GM13977 (cell line): Measurements from ENCODE around the gene SERPING1.

ENCODE experiments used
- DNase-seq: peaks from one replicate; pipeline ENCODE4 v3.0.0; 2012; ENCODE audit warnings: low spot score
- in situ Hi-C: fragments of 300-500 bp; cut with MboI; formaldehyde crosslinking; loops from one replicate; pipeline ENCODE4 v1.12.0; 2022; ENCODE audit warnings: low sequenced_read_pairs, low pct_unique_long_range_greater_than_20kb, mixed read lengths, inconsistent platforms; ENCODE audit not compliant: unreplicated experiment
- TF ChIP-seq, protein P1 (sequence below): IDR thresholded peaks from 2 replicates; pipeline ENCODE4 v1.5.1; 2012; ENCODE audit warnings: mild to moderate bottlenecking, control low read depth; ENCODE audit not compliant: insufficient read depth; ENCODE audit errors: extremely low read depth, missing control alignments

Gene SERPING1

DNA sequence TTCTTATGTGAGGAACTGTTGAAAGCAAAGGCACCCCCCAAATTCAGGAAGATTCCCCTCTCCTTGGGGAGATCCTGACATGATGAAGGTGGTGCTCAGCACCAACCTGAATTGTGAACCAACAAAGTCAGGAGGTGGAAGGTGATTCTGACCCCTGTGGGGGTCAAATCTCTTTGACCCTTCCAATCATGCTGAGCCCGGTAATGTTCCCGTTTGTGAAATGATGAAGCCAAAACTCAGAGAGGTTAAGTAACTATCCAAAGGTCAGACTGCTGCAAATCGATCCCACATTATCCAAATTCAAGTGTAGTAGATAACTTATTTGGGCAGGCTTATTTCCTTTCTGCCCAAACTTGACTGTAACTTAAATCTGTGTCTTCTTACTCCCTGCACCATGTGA lies 19.1 kb downstream of the SERPING1 start:
- no peak for DNase-seq
- in situ Hi-C loops = no loop called here
- TF ChIP-seq, protein P1, sequence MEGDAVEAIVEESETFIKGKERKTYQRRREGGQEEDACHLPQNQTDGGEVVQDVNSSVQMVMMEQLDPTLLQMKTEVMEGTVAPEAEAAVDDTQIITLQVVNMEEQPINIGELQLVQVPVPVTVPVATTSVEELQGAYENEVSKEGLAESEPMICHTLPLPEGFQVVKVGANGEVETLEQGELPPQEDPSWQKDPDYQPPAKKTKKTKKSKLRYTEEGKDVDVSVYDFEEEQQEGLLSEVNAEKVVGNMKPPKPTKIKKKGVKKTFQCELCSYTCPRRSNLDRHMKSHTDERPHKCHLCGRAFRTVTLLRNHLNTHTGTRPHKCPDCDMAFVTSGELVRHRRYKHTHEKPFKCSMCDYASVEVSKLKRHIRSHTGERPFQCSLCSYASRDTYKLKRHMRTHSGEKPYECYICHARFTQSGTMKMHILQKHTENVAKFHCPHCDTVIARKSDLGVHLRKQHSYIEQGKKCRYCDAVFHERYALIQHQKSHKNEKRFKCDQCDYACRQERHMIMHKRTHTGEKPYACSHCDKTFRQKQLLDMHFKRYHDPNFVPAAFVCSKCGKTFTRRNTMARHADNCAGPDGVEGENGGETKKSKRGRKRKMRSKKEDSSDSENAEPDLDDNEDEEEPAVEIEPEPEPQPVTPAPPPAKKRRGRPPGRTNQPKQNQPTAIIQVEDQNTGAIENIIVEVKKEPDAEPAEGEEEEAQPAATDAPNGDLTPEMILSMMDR = no peak

DNA sequence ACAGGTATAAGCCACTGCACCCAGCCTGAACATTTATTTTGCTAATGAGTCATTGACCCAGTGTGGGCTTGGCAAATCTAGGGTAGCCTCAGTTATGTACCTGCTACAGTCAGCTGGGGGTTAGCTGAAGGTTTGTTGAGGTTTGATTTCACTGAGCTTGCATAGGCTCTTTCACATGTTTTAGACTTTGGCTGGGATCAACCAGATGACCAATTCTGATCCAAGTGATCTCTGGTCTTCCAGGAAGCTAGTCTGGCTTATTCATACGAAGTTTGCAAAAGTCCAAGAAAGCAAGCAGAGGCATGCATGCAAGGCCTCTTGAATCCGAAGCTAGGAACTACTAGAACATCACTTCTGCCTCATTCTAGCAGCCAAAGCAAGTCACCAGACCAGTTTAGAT lies 21.0 kb downstream of the SERPING1 start:
- TF ChIP-seq, protein P1 = no peak
- in situ Hi-C loops = no loop called here
- no peak for DNase-seq

DNA sequence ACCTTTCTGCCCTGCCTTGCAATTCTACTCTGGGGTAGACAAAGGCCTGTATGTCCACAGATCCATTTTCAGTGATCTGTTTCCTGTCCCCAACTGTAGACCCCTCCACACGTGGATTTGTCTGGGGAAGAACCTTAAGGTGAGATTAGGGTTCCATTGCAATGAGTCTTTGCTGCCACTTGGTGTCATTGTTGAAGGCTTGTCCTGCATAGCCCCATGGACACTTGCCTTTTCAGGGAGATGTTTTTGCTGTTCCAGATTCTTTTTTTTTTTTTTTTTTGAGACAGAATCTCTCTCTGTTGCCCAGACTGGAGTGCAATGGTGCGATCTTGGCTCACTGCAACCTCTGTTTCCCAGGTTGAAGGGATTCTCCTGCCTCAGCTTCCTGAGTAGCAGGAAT lies 21.8 kb downstream of the SERPING1 start:
- no peak for DNase-seq
- in situ Hi-C loops = no loop called here
- TF ChIP-seq, protein P1 = no peak

DNA sequence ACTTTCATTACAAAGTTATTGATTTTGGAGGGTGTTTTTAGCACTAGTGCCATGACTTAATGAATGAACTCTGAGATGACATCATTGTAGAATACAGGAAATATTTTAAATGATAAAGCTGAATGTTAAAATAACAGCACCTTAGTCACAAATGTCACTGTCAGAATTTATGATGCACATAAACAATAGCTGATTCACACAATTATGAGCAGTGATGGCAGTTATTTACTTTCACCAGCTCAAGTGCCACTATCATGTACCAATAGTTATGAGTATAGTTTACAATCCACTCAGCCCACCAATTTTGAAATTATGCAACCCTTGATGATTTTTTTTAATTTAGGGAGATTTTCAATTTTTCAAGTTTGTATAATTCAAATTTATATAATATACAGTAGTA lies 23.0 kb downstream of the SERPING1 start:
- in situ Hi-C loops = no loop called here
- no peak for DNase-seq
- TF ChIP-seq, protein P1 = no peak

DNA sequence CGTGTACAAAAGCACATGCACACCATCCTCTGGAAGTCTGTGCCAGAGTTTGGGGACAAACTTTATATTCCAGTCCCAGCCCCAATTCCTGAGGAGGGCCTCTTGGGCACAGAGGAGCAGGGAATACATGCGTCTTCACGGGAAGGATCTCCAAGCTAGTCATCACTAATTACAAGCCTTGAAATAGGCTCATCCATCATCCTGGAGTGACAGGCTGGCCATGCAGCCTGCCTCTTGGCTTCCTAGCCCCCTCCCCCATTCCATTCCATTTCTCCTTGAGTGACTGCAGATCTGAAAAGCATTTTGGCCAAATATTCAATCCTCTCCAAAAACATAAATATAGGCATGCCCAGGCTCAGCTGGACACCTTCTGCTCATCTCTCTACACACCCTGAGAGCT lies 24.8 kb downstream of the SERPING1 start:
- in situ Hi-C loops = no loop called here
- TF ChIP-seq, protein P1 = no peak

DNA sequence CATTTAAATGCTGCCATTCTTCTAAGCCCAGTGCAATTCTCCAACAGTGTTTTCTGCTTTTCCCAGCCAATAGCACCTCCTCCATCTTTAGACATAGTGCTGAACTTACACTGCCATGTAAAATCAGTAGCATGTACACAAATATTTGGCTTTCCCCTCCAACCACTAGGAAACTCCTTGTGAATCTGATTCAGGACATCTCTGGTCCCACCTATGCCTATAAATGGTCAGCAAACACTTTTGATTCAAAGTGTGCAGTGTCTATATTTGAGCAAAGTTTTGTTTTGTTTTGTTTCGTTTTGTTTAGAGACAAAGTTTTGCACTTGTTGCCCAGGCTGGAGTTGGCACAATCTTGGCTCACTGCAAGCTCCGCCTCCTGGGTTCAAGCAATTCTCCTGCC lies 27.4 kb downstream of the SERPING1 start:
- no peak for DNase-seq
- TF ChIP-seq, protein P1 = no peak
- in situ Hi-C loops = loop anchor here (25.0 kb wide), 1 partner anchor 263 kb away; no protein-coding TSS in a partner anchor

More for the DNA sequence above, 24.8 kb downstream of the SERPING1 start:
- no peak for DNase-seq

DNA sequence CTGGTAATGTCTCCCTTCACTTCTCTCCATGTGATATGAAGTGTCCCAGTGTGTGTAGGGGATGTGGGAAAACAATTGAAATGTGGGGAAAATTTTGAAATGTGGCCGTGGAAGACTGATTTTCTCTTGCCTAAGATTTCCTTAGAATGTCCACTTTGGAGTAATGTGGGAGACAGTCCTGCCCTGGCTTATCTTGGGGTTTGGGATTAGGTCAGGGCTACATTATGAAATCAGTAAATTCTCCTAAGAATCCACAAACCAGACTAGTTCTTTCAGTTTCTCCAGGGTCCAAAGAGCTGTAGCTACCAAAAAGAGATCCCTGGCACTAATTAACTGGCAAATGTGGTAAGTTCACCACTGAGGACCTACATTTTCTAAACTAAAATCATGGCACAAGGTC lies 29.4 kb downstream of the SERPING1 start:
- no peak for DNase-seq
- in situ Hi-C loops = loop anchor here (25.0 kb wide), 1 partner anchor 265 kb away; no protein-coding TSS in a partner anchor
- TF ChIP-seq, protein P1 = no peak
